OCI-LY1 (cell line): ENCODE measurements around the gene IER3IP1.

Source experiments
- H2AFZ ChIP-seq: fragments of 200-600 bp; sonication (generic), shearing (Covaris generic); 2 replicates; pipeline ENCODE4 v1.6.0; 2014; ENCODE audit warnings: antibody characterized with exemption, mild to moderate bottlenecking, low read length
- H3F3A ChIP-seq: fragments of 200-600 bp; sonication (generic), shearing (Covaris generic); 2 replicates; pipeline ENCODE4 v1.6.0; 2014; ENCODE audit warnings: mild to moderate bottlenecking, antibody characterized with exemption, low read length, moderate library complexity; ENCODE audit not compliant: insufficient read depth
- H3K27ac ChIP-seq: fragments of 200-600 bp; sonication (generic); 2 replicates; pipeline ENCODE4 v1.5.1; 2014; ENCODE audit warnings: low read length, mixed run types, mild to moderate bottlenecking, low read depth; ENCODE audit not compliant: poor library complexity, severe bottlenecking
- H3K27me3 ChIP-seq: fragments of 200-600 bp; sonication (generic); 2 replicates; pipeline ENCODE4 v1.6.0; 2014; ENCODE audit warnings: antibody characterized with exemption, mild to moderate bottlenecking, low read length, moderate library complexity; ENCODE audit not compliant: insufficient read depth
- H3K36me3 ChIP-seq: fragments of 200-600 bp; sonication (generic); 2 replicates; pipeline ENCODE4 v1.6.1; 2014; ENCODE audit warnings: mild to moderate bottlenecking, antibody characterized with exemption, low read length, moderate library complexity, mixed read lengths; ENCODE audit not compliant: insufficient read depth
- H3K4me1 ChIP-seq: fragments of 200-600 bp; sonication (generic); 2 replicates; pipeline ENCODE4 v1.5.1; 2014; ENCODE audit warnings: mild to moderate bottlenecking, low read length, moderate library complexity; ENCODE audit not compliant: insufficient read depth, severe bottlenecking
- H3K4me2 ChIP-seq: fragments of 200-600 bp; sonication (generic), shearing (Covaris generic); 2 replicates; pipeline ENCODE4 v1.6.1; 2014; ENCODE audit warnings: low read length
- H3K4me3 ChIP-seq: fragments of 200-600 bp; sonication (generic); 2 replicates; pipeline ENCODE4 v1.5.1; 2014; ENCODE audit warnings: low read length, low read depth, mild to moderate bottlenecking, mixed read lengths; ENCODE audit not compliant: poor library complexity, severe bottlenecking
- H3K79me2 ChIP-seq: fragments of 200-600 bp; shearing (Covaris generic); 2 replicates; pipeline ENCODE4 v1.6.1; 2016; ENCODE audit warnings: mixed run types, low read length, mixed read lengths; ENCODE audit not compliant: insufficient read depth
- H3K9ac ChIP-seq: fragments of 200-600 bp; sonication (generic), shearing (Covaris generic); 2 replicates; pipeline ENCODE4 v1.6.1; 2014; ENCODE audit warnings: mild to moderate bottlenecking, low read length, mixed read lengths
- H3K9me2 ChIP-seq: fragments of 200-600 bp; sonication (generic), shearing (Covaris generic); 2 replicates; pipeline ENCODE4 v1.6.1; 2014; ENCODE audit warnings: low read depth, mild to moderate bottlenecking, low read length, mixed read lengths
- H3K9me3 ChIP-seq: fragments of 200-600 bp; shearing (Covaris generic); 2 replicates; pipeline ENCODE4 v1.6.1; 2014; ENCODE audit warnings: low read length, mixed read lengths
- H4K20me1 ChIP-seq: fragments of 200-600 bp; sonication (generic), shearing (Covaris generic); 2 replicates; pipeline ENCODE4 v1.6.0; 2016; ENCODE audit warnings: mild to moderate bottlenecking, low read length; ENCODE audit not compliant: insufficient read depth
- EZH2 ChIP-seq: fragments of 200-600 bp; sonication (generic), shearing (Covaris generic); IDR thresholded peaks from 2 replicates; pipeline ENCODE4 v1.8.0; 2017; ENCODE audit warnings: borderline replicate concordance, mixed run types, mild to moderate bottlenecking, antibody characterized with exemption, low read length, moderate library complexity, mixed read lengths
- TF ChIP-seq, protein P1 (sequence below): fragments of 200-600 bp; sonication (generic), shearing (Covaris generic); IDR thresholded peaks from 2 replicates; pipeline ENCODE4 v1.5.1; 2017; ENCODE audit warnings: mild to moderate bottlenecking, antibody characterized with exemption, low read length, moderate library complexity, mixed read lengths

The IER3IP1 gene

GRCh38 chr18:47141289-47141688 is 34.9 kb downstream of the IER3IP1 start:
- H3K9me3 ChIP-seq, result no peaks in the 10 kb centered on the region
- no peak for TF ChIP-seq EZH2
- TF ChIP-seq, protein P1, sequence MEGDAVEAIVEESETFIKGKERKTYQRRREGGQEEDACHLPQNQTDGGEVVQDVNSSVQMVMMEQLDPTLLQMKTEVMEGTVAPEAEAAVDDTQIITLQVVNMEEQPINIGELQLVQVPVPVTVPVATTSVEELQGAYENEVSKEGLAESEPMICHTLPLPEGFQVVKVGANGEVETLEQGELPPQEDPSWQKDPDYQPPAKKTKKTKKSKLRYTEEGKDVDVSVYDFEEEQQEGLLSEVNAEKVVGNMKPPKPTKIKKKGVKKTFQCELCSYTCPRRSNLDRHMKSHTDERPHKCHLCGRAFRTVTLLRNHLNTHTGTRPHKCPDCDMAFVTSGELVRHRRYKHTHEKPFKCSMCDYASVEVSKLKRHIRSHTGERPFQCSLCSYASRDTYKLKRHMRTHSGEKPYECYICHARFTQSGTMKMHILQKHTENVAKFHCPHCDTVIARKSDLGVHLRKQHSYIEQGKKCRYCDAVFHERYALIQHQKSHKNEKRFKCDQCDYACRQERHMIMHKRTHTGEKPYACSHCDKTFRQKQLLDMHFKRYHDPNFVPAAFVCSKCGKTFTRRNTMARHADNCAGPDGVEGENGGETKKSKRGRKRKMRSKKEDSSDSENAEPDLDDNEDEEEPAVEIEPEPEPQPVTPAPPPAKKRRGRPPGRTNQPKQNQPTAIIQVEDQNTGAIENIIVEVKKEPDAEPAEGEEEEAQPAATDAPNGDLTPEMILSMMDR, result no peak
- H3K4me2 ChIP-seq, result no peak overlapping the region
- no peaks in the 10 kb centered on the region for H4K20me1 ChIP-seq
- H3K4me3 ChIP-seq, result no peak overlapping the region
- no peaks in the 10 kb centered on the region for H3F3A ChIP-seq
- no peaks in the 10 kb centered on the region for H3K9me2 ChIP-seq
- peaks cover 5% of the 10 kb centered on the region for H3K36me3 ChIP-seq
- H3K27me3 ChIP-seq, result no peaks in the 10 kb centered on the region
- peaks cover 25% of the 10 kb centered on the region for H3K79me2 ChIP-seq
- no peak overlapping the region for H3K27ac ChIP-seq
- no peaks in the 10 kb centered on the region for H3K4me1 ChIP-seq
- no peak overlapping the region for H2AFZ ChIP-seq
- no peak overlapping the region for H3K9ac ChIP-seq

DNA sequence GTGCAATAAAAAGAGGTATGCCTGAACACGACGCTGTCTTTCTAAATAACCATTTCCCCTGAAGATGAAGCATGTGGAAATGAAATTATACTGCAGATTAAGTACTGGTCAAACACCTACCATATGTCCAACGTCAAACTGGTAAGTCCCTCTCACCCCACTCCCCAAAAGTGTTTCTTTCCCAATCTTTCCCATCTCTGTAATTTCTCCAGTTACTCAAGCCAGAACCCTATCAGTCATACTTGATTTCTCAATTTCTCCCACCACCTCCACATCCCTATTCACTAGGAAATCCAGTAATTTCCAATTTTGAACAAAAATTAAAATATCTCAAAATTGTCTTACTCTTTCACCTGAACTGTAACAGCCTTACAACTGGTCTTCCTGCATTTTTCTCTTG is 55.0 kb downstream of the IER3IP1 start:
- no peak overlapping the region for H2AFZ ChIP-seq
- H3K9ac ChIP-seq, result no peak overlapping the region
- H3K9me3 ChIP-seq, result no peaks in the 10 kb centered on the region
- H3K79me2 ChIP-seq, result no peaks in the 10 kb centered on the region
- H3K4me2 ChIP-seq, result no peak overlapping the region
- H3K27me3 ChIP-seq, result no peaks in the 10 kb centered on the region
- no peaks in the 10 kb centered on the region for H3F3A ChIP-seq
- H3K9me2 ChIP-seq, result no peaks in the 10 kb centered on the region
- H3K36me3 ChIP-seq, result peaks cover 7% of the 10 kb centered on the region
- H3K4me1 ChIP-seq, result no peaks in the 10 kb centered on the region
- no peak overlapping the region for H3K4me3 ChIP-seq
- TF ChIP-seq EZH2, result no peak
- TF ChIP-seq, protein P1, result no peak
- no peak overlapping the region for H3K27ac ChIP-seq
- no peaks in the 10 kb centered on the region for H4K20me1 ChIP-seq

DNA sequence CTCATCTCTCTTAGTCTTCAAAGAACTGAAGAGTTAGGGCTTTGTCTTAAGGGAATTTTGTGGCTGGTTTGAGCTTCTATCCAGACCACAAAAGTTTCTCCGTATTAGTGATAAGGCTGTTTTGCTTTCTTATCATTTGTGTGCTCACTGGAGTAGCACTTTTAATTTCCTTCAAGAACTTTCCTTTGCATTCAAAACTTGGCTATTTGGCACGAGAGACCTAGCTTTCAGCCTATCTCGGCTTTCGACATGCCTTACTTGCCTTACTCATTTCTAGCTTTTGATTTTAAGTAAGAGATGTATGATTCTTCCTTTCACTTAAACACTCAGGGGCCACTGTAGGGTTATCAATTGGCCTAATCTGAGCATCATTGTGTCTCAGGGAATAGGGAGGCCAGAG is 55.7 kb downstream of the IER3IP1 start:
- no peaks in the 10 kb centered on the region for H3K9me2 ChIP-seq
- H3K4me3 ChIP-seq, result no peak overlapping the region
- TF ChIP-seq EZH2, result no peak
- TF ChIP-seq, protein P1, result no peak
- no peaks in the 10 kb centered on the region for H3K27me3 ChIP-seq
- H3K27ac ChIP-seq, result no peak overlapping the region
- H3K4me2 ChIP-seq, result no peak overlapping the region
- no peak overlapping the region for H3K9ac ChIP-seq
- no peaks in the 10 kb centered on the region for H3K79me2 ChIP-seq
- no peaks in the 10 kb centered on the region for H3F3A ChIP-seq
- H3K9me3 ChIP-seq, result no peaks in the 10 kb centered on the region
- peaks cover 7% of the 10 kb centered on the region for H3K36me3 ChIP-seq
- H2AFZ ChIP-seq, result no peak overlapping the region
- no peaks in the 10 kb centered on the region for H3K4me1 ChIP-seq
- H4K20me1 ChIP-seq, result no peaks in the 10 kb centered on the region
